WTC11 (cell line): ENCODE results near the gene SMIM5. TPM values are rescaled to one million over a fixed set of nuclear protein-coding genes. Genes with fewer than 3 reads are reported as not detected.
"Not testable (repeated sequence)": the region's sequence is repeated elsewhere in the genome, so short reads cannot be mapped to it uniquely, and the experiment has no call there.

Source experiments
- ATAC-seq: fragments of 200-7000 bp; cut with Tn5 transposase; 2 replicates; pipeline ENCODE4 v1.10.0; 2021; ENCODE audit warnings: mild to moderate bottlenecking, moderate library complexity
- CTCF ChIA-PET: fragments of 300-600 bp; sonication (Branson Sonifier 250); formaldehyde crosslinking; loops from one replicate; lab custom pipeline; 2021; ENCODE audit warnings: antibody characterized with exemption; lab: Charles Lee
- POLR2A ChIA-PET: fragments of 350-600 bp; sonication (Branson Sonifier 250); formaldehyde crosslinking; loops from one replicate; lab custom pipeline; 2021; ENCODE audit warnings: antibody characterized with exemption; lab: Charles Lee
- DNase-seq: peaks from one replicate; pipeline ENCODE4 v3.0.0; 2021; ENCODE audit warnings: low spot score
- H3K27ac Mint-ChIP-seq: 2 replicates; pipeline ENCODE4 v1.8.0; 2021; ENCODE audit warnings: mixed read lengths
- H3K27me3 Mint-ChIP-seq: 2 replicates; pipeline ENCODE4 v1.8.0; 2021; ENCODE audit warnings: low read depth, mild to moderate bottlenecking, moderate library complexity, mixed read lengths
- H3K36me3 Mint-ChIP-seq: 2 replicates; pipeline ENCODE4 v1.8.0; 2021; ENCODE audit warnings: mixed read lengths
- H3K4me1 Mint-ChIP-seq: 2 replicates; pipeline ENCODE4 v1.8.0; 2022; ENCODE audit warnings: mixed read lengths
- H3K4me3 Mint-ChIP-seq: 2 replicates; pipeline ENCODE4 v1.8.0; 2021; ENCODE audit warnings: mild to moderate bottlenecking, moderate library complexity, mixed read lengths
- H3K9me3 Mint-ChIP-seq: 2 replicates; pipeline ENCODE4 v1.8.0; 2021; ENCODE audit warnings: mixed read lengths
- ATF2 ChIP-seq: sonication (generic); formaldehyde crosslinking; IDR thresholded peaks from 2 replicates; pipeline ENCODE4 v1.8.1; 2022; ENCODE audit warnings: low read depth, missing genetic modification reagents, borderline replicate concordance
- ATF6 ChIP-seq: sonication (generic); formaldehyde crosslinking; IDR thresholded peaks from 2 replicates; pipeline ENCODE4 v1.8.1; 2023; ENCODE audit warnings: mild to moderate bottlenecking, missing genetic modification reagents
- CBFB ChIP-seq: sonication (generic); formaldehyde crosslinking; IDR thresholded peaks from 2 replicates; pipeline ENCODE4 v1.8.1; 2022; ENCODE audit warnings: mild to moderate bottlenecking, low read depth, missing genetic modification reagents
- FOXK1 ChIP-seq: sonication (generic); formaldehyde crosslinking; IDR thresholded peaks from 2 replicates; pipeline ENCODE4 v1.8.0; 2022; ENCODE audit warnings: mild to moderate bottlenecking, moderate library complexity, missing genetic modification reagents
- FOXP4 ChIP-seq: sonication (generic); formaldehyde crosslinking; IDR thresholded peaks from 2 replicates; pipeline ENCODE4 v1.8.0; 2022; ENCODE audit warnings: mild to moderate bottlenecking, missing genetic modification reagents
- HMGA2 ChIP-seq: fragments of 250-450 bp; sonication (Bioruptor Pico); IDR thresholded peaks from 2 replicates; pipeline ENCODE4 v1.4.0; 2021; ENCODE audit warnings: mild to moderate bottlenecking, moderate library complexity
- IRF1 ChIP-seq: sonication (generic); formaldehyde crosslinking; IDR thresholded peaks from 2 replicates; pipeline ENCODE4 v1.8.0; 2023; ENCODE audit warnings: missing genetic modification reagents
- NFYB ChIP-seq: sonication (generic); formaldehyde crosslinking; conservative IDR thresholded peaks from 2 replicates; pipeline ENCODE4 v1.8.0; 2022; ENCODE audit warnings: low read depth, missing genetic modification reagents
- NR1H2 ChIP-seq: sonication (generic); formaldehyde crosslinking; IDR thresholded peaks from 2 replicates; pipeline ENCODE4 v1.9.0; 2021; ENCODE audit warnings: mild to moderate bottlenecking, moderate library complexity, missing genetic modification reagents
- OVOL2 ChIP-seq: fragments of 250-450 bp; sonication (Bioruptor Pico); IDR thresholded peaks from 2 replicates; pipeline ENCODE4 v1.9.0; 2021; ENCODE audit warnings: mild to moderate bottlenecking, borderline replicate concordance
- SMAD4 ChIP-seq: sonication (generic); formaldehyde crosslinking; IDR thresholded peaks from 2 replicates; pipeline ENCODE4 v1.8.0; 2022; ENCODE audit warnings: mild to moderate bottlenecking, missing genetic modification reagents
- SOX15 ChIP-seq: fragments of 250-450 bp; sonication (Bioruptor Pico); IDR thresholded peaks from 2 replicates; pipeline ENCODE4 v1.9.0; 2021; ENCODE audit warnings: mild to moderate bottlenecking
- STAT6 ChIP-seq: sonication (generic); formaldehyde crosslinking; conservative IDR thresholded peaks from 2 replicates; pipeline ENCODE4 v1.8.1; 2023; ENCODE audit warnings: mild to moderate bottlenecking, low read depth, missing genetic modification reagents, moderate library complexity
- USF2 ChIP-seq: sonication (generic); formaldehyde crosslinking; IDR thresholded peaks from 2 replicates; pipeline ENCODE4 v1.8.1; 2023; ENCODE audit warnings: mild to moderate bottlenecking, missing genetic modification reagents, moderate library complexity
- ZNF121 ChIP-seq: sonication (generic); formaldehyde crosslinking; IDR thresholded peaks from 2 replicates; pipeline ENCODE4 v1.8.0; 2023; ENCODE audit warnings: missing genetic modification reagents
- ZNF416 ChIP-seq: fragments of 250-450 bp; sonication (Bioruptor Pico); IDR thresholded peaks from 2 replicates; pipeline ENCODE4 v1.9.0; 2021; ENCODE audit warnings: mild to moderate bottlenecking, inconsistent platforms
- ZSCAN18 ChIP-seq: fragments of 250-450 bp; sonication (Bioruptor Pico); IDR thresholded peaks from 2 replicates; pipeline ENCODE4 v2.1.2; 2022; ENCODE audit warnings: mild to moderate bottlenecking, moderate library complexity
- total RNA-seq: library from RNA; stranded (reverse); gene quantifications from 3 replicates; pipeline ENCODE4 v1.2.3, GENCODE V29; 2021

Gene SMIM5
- total RNA-seq, 1 experiment from 2014 or later, result not detected

GRCh38 chr17:75637143-75637538, 3.9 kb downstream of the SMIM5 start:
- H3K27ac Mint-ChIP-seq, result no peak overlapping the region

GRCh38 chr17:75637551-75637950, 4.3 kb downstream of the SMIM5 start:
- H3K9me3 Mint-ChIP-seq, result no peaks in the 10 kb centered on the region
- no peaks in the 10 kb centered on the region for H3K27me3 Mint-ChIP-seq
- H3K4me1 Mint-ChIP-seq, result peaks cover 16% of the 10 kb centered on the region
- CTCF ChIA-PET, result interaction anchor here (0.9 to 11.9 kb wide), 7 partner anchors 14 to 193 kb away, joined by 3 to 456 read pairs (median 9); a partner anchor contains a TSS
- H3K4me3 Mint-ChIP-seq, result no peak overlapping the region
- no peak for TF ChIP-seq USF2 (CRISPR knock-in tag)
- POLR2A ChIA-PET, result interaction anchor here (1.5 kb wide), 1 partner anchor 36 kb away, joined by 3 read pairs; no protein-coding TSS in a partner anchor
- ATAC-seq (no peak), DNase-seq (no peak)
- no peaks in the 10 kb centered on the region for H3K36me3 Mint-ChIP-seq
- H3K27ac Mint-ChIP-seq, result no peak overlapping the region

More at GRCh38 chr17:75637143-75637538, 3.9 kb downstream of the SMIM5 start:
- Mint-ChIP-seq H3K4me1 (peaks cover 12% of the 10 kb centered on the region), H3K27me3 (no peaks in the 10 kb centered on the region), H3K36me3 (no peaks in the 10 kb centered on the region), H3K9me3 (no peaks in the 10 kb centered on the region), H3K4me3 (no peak overlapping the region)
- no peak for TF ChIP-seq ZNF416
- no peak for TF ChIP-seq FOXP4
- no peak for TF ChIP-seq NR1H2
- TF ChIP-seq IRF1 (CRISPR knock-in tag), result no peak
- DNase-seq (no peak), ATAC-seq (no peak)
- POLR2A ChIA-PET, result interaction anchor here (1.5 kb wide), 1 partner anchor 36 kb away, joined by 3 read pairs; no protein-coding TSS in a partner anchor
- CTCF ChIA-PET, result interaction anchor here (0.7 to 11.9 kb wide), 8 partner anchors 15 to 193 kb away, joined by 3 to 456 read pairs (median 8); a partner anchor contains a TSS

- not testable (repeated sequence) for H3K36me3 Mint-ChIP-seq, H3K27ac Mint-ChIP-seq, H3K9me3 Mint-ChIP-seq, H3K4me3 Mint-ChIP-seq, H3K27me3 Mint-ChIP-seq, ATAC-seq, DNase-seq
- CTCF ChIA-PET, result interaction anchor here (0.6 to 11.9 kb wide), 8 partner anchors 10 to 116 kb away, joined by 3 to 456 read pairs (median 6); a partner anchor contains a TSS
- POLR2A ChIA-PET, result interaction anchor here (1.5 kb wide), 1 partner anchor 37 kb away, joined by 3 read pairs; no protein-coding TSS in a partner anchor
- peaks cover 20% of the 10 kb centered on the region for H3K4me1 Mint-ChIP-seq
These were observed 4.8 kb downstream of the SMIM5 start for GRCh38 chr17:75638039-75638438.

- Mint-ChIP-seq H3K27me3 (no peaks in the 10 kb centered on the region), H3K9me3 (no peaks in the 10 kb centered on the region), H3K36me3 (no peaks in the 10 kb centered on the region), H3K4me3 (no peak overlapping the region), H3K4me1 (peaks cover 19% of the 10 kb centered on the region), H3K27ac (no peak overlapping the region)
- DNase-seq, result no peak
- CTCF ChIA-PET, result interaction anchor here (1.0 to 11.9 kb wide), 6 partner anchors 13 to 115 kb away, joined by 4 to 456 read pairs (median 4); a partner anchor contains a TSS
- POLR2A ChIA-PET, result no interaction called here
- ATAC-seq, result no peak
- TF ChIP-seq STAT6 (CRISPR knock-in tag), result no peak
- no peak for TF ChIP-seq ZSCAN18 (CRISPR knock-in tag)
- no peak for TF ChIP-seq HMGA2 (CRISPR knock-in tag)
- no peak for TF ChIP-seq OVOL2 (CRISPR knock-in tag)
- TF ChIP-seq FOXK1, result no peak
- no peak for TF ChIP-seq CBFB
- no peak for TF ChIP-seq ZNF121
- no peak for TF ChIP-seq ATF2 (CRISPR knock-in tag)
- no peak for TF ChIP-seq ATF6
- no peak for TF ChIP-seq SMAD4 (CRISPR knock-in tag)
- TF ChIP-seq SOX15 (CRISPR knock-in tag), result no peak
- TF ChIP-seq NFYB (CRISPR knock-in tag), result no peak
These were observed 5.7 kb downstream of the SMIM5 start for GRCh38 chr17:75638893-75639292.
